Liver (tissue), 9 donors: Measurements from ENCODE around the gene CCNJ. TPM values are rescaled to one million over a fixed set of nuclear protein-coding genes. Genes with fewer than 3 reads are reported as not detected.

Source experiments
- DNase-seq: peaks from one replicate; pipeline ENCODE4 v3.0.0-alpha.2; 2017; ENCODE audit warnings: low spot score
- H3K27ac ChIP-seq, 2 donors: one replicate each; pipeline ENCODE4 v1.7.0; 2013; ENCODE audit warnings: inconsistent platforms in 2 of 2, low read length in 2 of 2, control low read depth in 1 of 2, low read depth in 1 of 2, mild to moderate bottlenecking in 1 of 2
- H3K27me3 ChIP-seq, 4 donors: one replicate each; pipeline versions ENCODE4 v1.6.1 to v1.7.0; 2013; ENCODE audit warnings: low read length in 3 of 4, inconsistent platforms in 1 of 4, mild to moderate bottlenecking in 1 of 4, moderate library complexity in 1 of 4; ENCODE audit not compliant: control insufficient read depth in 4 of 4, insufficient read depth in 4 of 4
- H3K36me3 ChIP-seq, 4 donors: one replicate each; pipeline versions ENCODE4 v1.6.1 to v1.7.0; 2013; ENCODE audit warnings: low read length in 3 of 4, mild to moderate bottlenecking in 3 of 4, low read depth in 1 of 4, moderate library complexity in 1 of 4; ENCODE audit not compliant: control insufficient read depth in 4 of 4, insufficient read depth in 3 of 4
- H3K4me1 ChIP-seq, 4 donors: one replicate each; pipeline versions ENCODE4 v1.6.1 to v1.7.0; 2013; ENCODE audit warnings: low read length in 3 of 4, mild to moderate bottlenecking in 3 of 4, moderate library complexity in 1 of 4; ENCODE audit not compliant: control insufficient read depth in 4 of 4, insufficient read depth in 4 of 4
- H3K4me3 ChIP-seq, 3 donors: one replicate each; pipeline versions ENCODE4 v1.6.1 to v1.7.0; 2013; ENCODE audit warnings: low read length in 3 of 3, control low read depth in 1 of 3, low read depth in 1 of 3, mild to moderate bottlenecking in 1 of 3
- H3K9ac ChIP-seq, 2 donors: one replicate each; pipeline ENCODE4 v1.7.0; 2013; ENCODE audit warnings: low read length in 2 of 2, mild to moderate bottlenecking in 2 of 2, moderate library complexity in 2 of 2, control low read depth in 1 of 2, low read depth in 1 of 2
- H3K9me3 ChIP-seq, 4 donors: one replicate each; pipeline versions ENCODE4 v1.6.1 to v1.7.0; 2013; ENCODE audit warnings: low read length in 3 of 4; ENCODE audit not compliant: control insufficient read depth in 4 of 4
- CTCF ChIP-seq: fragments of 150-350 bp; IDR thresholded peaks from 2 replicates; pipeline ENCODE4 v1.5.1; 2017; ENCODE audit warnings: improper control_type of control experiment, low read depth, low read length; ENCODE audit not compliant: missing input control
- EGR1 ChIP-seq, 2 donors: IDR thresholded peaks; 2 replicates each; pipeline ENCODE4 v1.6.1; 2016 to 2018; ENCODE audit warnings: antibody characterized with exemption in 2 of 2, low read depth in 2 of 2
- FOXA1 ChIP-seq: IDR thresholded peaks from 2 replicates; pipeline ENCODE4 v1.6.1; 2016; ENCODE audit warnings: antibody characterized with exemption
- FOXA2 ChIP-seq: IDR thresholded peaks from 2 replicates; pipeline ENCODE4 v1.6.1; 2016; ENCODE audit warnings: antibody characterized with exemption
- GABPA ChIP-seq, 2 donors: IDR thresholded peaks in 1 of 2; conservative IDR thresholded peaks in 1 of 2; 2 replicates each; pipeline ENCODE4 v1.6.1; 2016; ENCODE audit warnings: antibody characterized with exemption in 2 of 2, mild to moderate bottlenecking in 1 of 2, moderate library complexity in 1 of 2
- HNF4A ChIP-seq, 2 donors: conservative IDR thresholded peaks; 2 replicates each; pipeline ENCODE4 v1.6.1; 2016; ENCODE audit warnings: antibody characterized with exemption in 2 of 2, mild to moderate bottlenecking in 2 of 2
- HNF4G ChIP-seq: IDR thresholded peaks from 2 replicates; pipeline ENCODE4 v1.6.1; 2016; ENCODE audit warnings: antibody characterized with exemption
- JUND ChIP-seq, 2 donors: IDR thresholded peaks; 2 replicates each; pipeline ENCODE4 v1.6.1; 2016; ENCODE audit warnings: antibody characterized with exemption in 2 of 2
- NR2F2 ChIP-seq: IDR thresholded peaks from 2 replicates; pipeline ENCODE4 v1.6.1; 2016; ENCODE audit warnings: antibody characterized with exemption
- RAD21 ChIP-seq, 2 donors: IDR thresholded peaks; 2 replicates each; pipeline ENCODE4 v1.6.1; 2016; ENCODE audit warnings: antibody characterized with exemption in 2 of 2, mild to moderate bottlenecking in 2 of 2
- REST ChIP-seq: IDR thresholded peaks from 2 replicates; pipeline ENCODE4 v1.6.1; 2016; ENCODE audit warnings: antibody characterized with exemption, mild to moderate bottlenecking
- RXRA ChIP-seq, 2 donors: IDR thresholded peaks; 2 replicates each; pipeline ENCODE4 v1.6.1; 2017 to 2018; ENCODE audit warnings: antibody characterized with exemption in 2 of 2, mild to moderate bottlenecking in 1 of 2
- SP1 ChIP-seq: IDR thresholded peaks from 2 replicates; pipeline ENCODE4 v1.6.1; 2018; ENCODE audit warnings: antibody characterized with exemption, mild to moderate bottlenecking
- TAF1 ChIP-seq: conservative IDR thresholded peaks from 2 replicates; pipeline ENCODE4 v1.6.1; 2016; ENCODE audit warnings: antibody characterized with exemption, mild to moderate bottlenecking
- YY1 ChIP-seq: IDR thresholded peaks from 2 replicates; pipeline ENCODE4 v1.6.1; 2016; ENCODE audit warnings: antibody characterized with exemption, mild to moderate bottlenecking
- ZBTB33 ChIP-seq: IDR thresholded peaks from 2 replicates; pipeline ENCODE4 v1.6.1; 2016; ENCODE audit warnings: antibody characterized with exemption
- WGBS: extraction: QIAGEN DNeasy Blood & Tissue Kit; methylation state at CpG from one replicate; pipeline ENCODE4 v1.1.7; 2013; 5-methylcytosine and 5-hydroxymethylcytosine counted together
- polyA plus RNA-seq, 2 donors: library from polyadenylated mRNA; stranded (reverse) in 1 of 2; unstranded in 1 of 2; fragments of 200-250 nt in 1 of 2; fragments of >200 nt in 1 of 2; fragmentation: Nextera tagmentation in 1 of 2; extraction: Ambion mirVana in 1 of 2; gene quantifications; one replicate each; pipeline versions ENCODE4 v1.2.1 to v1.2.3, GENCODE V29; 2013 to 2015
- total RNA-seq, 2 donors: library from RNA; depleted of rRNA; stranded (reverse); fragments of >200 nt; gene quantifications; one replicate each; pipeline ENCODE4 v1.2.3, GENCODE V29; 2014
- donor health status: healthy.
- donor health status: healthy.
- donor health status: healthy.
- donor health status: healthy.
- donor health status: healthy.

CCNJ gene
- total and polyA plus RNA-seq, 4 donors = 0.78 to 6.5 (median 3.2) TPM

DNA sequence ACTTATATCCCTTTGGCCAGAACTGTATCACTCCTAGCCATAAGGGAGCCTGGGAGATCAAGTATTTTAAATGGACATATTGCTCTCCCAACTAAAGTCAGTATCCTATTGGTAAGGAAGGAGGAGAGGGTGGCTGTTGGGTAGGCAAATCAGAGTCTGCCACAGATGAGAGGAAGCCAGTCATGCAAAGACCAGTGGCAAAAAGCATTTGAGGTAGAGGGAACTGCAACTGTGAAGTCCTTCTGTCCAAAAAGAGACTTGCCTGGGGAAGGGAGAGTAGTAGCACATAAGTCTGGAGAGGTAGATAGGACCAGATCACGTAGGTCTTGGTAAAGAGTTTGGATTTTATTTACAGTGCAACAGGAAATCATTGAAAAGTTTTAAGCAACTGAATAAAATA lies 8.8 kb upstream of the CCNJ start:
- Histone ChIP-seq H3K9ac (no peak overlapping the region), H3K27me3 (no peaks in the 10 kb centered on the region), H3K4me1 (no peaks in the 10 kb centered on the region), H3K36me3 (no peaks in the 10 kb centered on the region), H3K27ac (no peak overlapping the region), H3K4me3 (no peak overlapping the region), H3K9me3 (no peaks in the 10 kb centered on the region)
- no peak for TF ChIP-seq REST
- DNase-seq = no peak
- WGBS = 97% methylated on average over 1 of the region's 1 CpG

DNA sequence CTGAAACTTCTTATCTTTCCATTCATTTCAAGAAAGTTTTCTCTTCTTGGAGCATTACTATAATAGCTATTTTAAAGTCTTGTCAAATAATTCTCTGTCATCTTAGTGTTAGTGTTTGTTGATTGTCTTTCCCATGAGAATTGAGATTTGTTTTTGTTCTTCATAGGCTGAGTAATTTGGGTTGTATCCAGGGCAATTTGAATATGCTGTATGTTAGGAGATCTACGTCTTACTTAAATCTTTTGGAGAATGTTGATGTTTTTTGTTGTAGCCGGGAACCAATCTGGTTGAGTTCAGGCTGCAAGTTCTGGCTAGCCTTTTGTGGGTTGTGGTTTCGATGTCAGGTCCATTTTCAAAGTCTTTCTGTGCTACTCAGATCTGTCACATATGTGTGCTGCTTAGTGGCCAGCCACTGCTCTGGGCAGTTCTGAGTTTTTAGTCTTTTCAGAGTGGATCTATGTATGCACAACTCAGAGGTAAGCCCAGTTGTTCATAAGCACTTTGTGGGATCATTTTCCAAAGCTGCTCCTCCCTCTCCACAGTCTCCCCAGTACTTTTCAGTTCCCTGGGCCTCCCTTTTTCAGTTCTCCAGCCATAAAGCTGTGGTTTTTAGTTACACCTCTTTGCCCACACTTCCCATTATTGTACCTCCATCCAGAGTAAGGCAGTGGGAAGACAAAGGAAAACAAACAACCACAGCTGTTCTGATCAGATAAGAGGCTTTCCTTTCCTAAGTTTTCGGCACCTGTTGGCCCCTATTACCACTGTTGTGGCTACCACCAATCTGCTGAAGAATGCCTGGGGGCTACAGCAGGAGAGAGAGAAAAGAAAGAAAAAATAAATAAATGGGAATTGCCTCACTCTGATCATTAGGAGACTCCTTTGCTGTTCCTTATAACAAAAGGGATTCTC lies 4.7 kb upstream of the CCNJ start:
- DNase-seq = no peak
- H3K4me1 ChIP-seq = peaks cover 0 to 8% (median 0%) of the 10 kb centered on the region in 4 donors
- no peaks in the 10 kb centered on the region for H3K27me3 ChIP-seq
- no peaks in the 10 kb centered on the region for H3K36me3 ChIP-seq
- TF ChIP-seq YY1 (no peak), RXRA (IDR thresholded peaks at IDR 0.05) (no peak), REST (no peak), GABPA (IDR thresholded peaks at IDR 0.05 in 1 of 2, conservative IDR thresholded peaks at IDR 0.05 in 1 of 2) (no peak), EGR1 (IDR thresholded peaks at IDR 0.05; ENCODE audit: low read depth in 2 of 2) (no peak), RAD21 (IDR thresholded peaks at IDR 0.05) (no peak), FOXA1 (no peak)
- WGBS = 91% methylated on average over 4 of the region's 4 CpGs
- no peak overlapping the region for H3K27ac ChIP-seq
- H3K4me3 ChIP-seq = no peak overlapping the region
- no peak overlapping the region for H3K9ac ChIP-seq
- peaks cover 0 to 2% (median 0%) of the 10 kb centered on the region in 4 donors for H3K9me3 ChIP-seq

GRCh38 chr10:96041146-96041545 lies 2.2 kb upstream of the CCNJ start:
- Histone ChIP-seq H3K27me3 (no peaks in the 10 kb centered on the region), H3K36me3 (no peaks in the 10 kb centered on the region), H3K9me3 (peaks cover 0 to 2% (median 0%) of the 10 kb centered on the region in 4 donors), H3K27ac (no peak overlapping the region), H3K9ac (no peak overlapping the region), H3K4me1 (peaks cover 0 to 12% (median under 1%) of the 10 kb centered on the region in 4 donors), H3K4me3 (no peak overlapping the region)
- 97% methylated on average over 11 of the region's 11 CpGs for WGBS
- no peak for DNase-seq
- no peak for TF ChIP-seq ZBTB33
- TF ChIP-seq RXRA (IDR thresholded peaks at IDR 0.05) = no peak
- no peak for TF ChIP-seq EGR1 (IDR thresholded peaks at IDR 0.05; ENCODE audit: low read depth in 2 of 2)
- TF ChIP-seq CTCF = no peak
- TF ChIP-seq HNF4A (conservative IDR thresholded peaks at IDR 0.05) = no peak
- no peak for TF ChIP-seq SP1
- no peak for TF ChIP-seq FOXA2
- TF ChIP-seq GABPA (IDR thresholded peaks at IDR 0.05 in 1 of 2, conservative IDR thresholded peaks at IDR 0.05 in 1 of 2) = no peak
- TF ChIP-seq JUND (IDR thresholded peaks at IDR 0.05) = no peak
- TF ChIP-seq NR2F2 = no peak
- no peak for TF ChIP-seq HNF4G
- TF ChIP-seq RAD21 (IDR thresholded peaks at IDR 0.05) = no peak
- TF ChIP-seq YY1 = no peak
- no peak for TF ChIP-seq TAF1
